IPS-NIHi11 (cell line): ENCODE results near the gene AGAP2.

Source experiments
- DNase-seq: peaks from one replicate; pipeline ENCODE4 v3.0.0; 2012; ENCODE audit warnings: mixed read lengths, low spot score

Gene AGAP2

DNA sequence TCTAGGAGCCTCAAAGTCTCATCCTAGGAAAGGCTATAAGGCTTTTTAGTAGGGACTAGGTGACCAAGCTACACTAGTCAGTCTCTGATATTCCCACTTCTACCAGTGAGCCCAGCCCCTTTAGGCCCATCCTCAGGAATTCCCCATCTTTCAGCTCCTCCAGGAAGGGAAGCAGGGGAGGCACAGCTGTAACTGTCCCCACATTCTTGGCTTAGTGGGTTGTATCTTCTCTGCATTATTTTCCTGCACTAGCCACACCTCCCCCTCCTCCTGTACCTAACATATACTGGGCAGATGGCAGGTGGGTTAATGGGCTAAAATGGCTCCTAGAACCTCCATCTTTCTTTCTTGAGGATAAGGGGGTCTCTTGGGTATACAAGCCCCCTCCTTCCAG is 28.8 kb upstream of the AGAP2 start:
- no peak for DNase-seq

DNA sequence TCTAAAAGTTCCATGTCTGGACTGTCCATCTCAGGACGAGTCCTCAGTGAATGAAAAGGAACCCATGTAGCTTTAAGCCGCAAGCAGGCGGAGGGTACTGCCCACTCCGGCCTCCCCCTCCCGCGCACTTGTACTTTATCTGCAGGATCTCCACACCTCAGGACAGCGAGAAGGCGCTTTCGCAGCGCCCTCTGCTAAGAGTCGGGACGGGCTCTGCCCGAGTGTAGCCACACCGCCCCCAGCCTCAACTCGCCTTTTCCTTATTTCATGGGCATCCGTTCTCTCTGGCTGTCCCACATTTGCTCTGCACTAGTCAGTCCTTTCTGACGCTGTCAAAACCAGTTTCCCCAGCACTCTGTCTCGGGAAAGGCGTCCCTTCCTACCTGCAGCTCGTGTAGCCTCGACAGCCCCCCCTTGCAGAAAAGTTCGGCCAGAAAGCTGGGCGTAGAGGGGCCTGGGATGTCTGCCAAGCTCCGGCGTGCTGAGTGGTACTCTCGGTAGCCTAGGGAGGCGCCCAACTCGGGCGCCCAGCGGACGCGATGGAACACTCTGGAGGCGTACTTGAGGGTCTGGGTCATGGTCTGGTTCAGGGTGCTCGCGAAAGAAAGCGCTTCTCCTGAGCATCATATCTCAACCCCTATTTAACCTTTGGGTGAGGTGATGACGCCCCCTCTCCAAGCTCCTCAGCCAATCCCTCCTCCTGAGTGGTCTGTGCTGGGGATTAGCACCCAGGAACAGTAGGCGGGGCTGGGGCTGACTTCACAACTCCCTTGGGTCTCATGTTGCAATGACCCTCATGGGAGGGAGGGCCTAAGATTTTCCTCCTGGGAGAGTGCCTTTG is 28.1 kb upstream of the AGAP2 start, which contains the start of gene CYP27B1:
Gene CYP27B1, minus strand, starts transcription at position 615 of the 841 bp plus-strand sequence. Its CDS starts 37 bp downstream, at position 578.
- peak; percentile 63 for DNase-seq

DNA sequence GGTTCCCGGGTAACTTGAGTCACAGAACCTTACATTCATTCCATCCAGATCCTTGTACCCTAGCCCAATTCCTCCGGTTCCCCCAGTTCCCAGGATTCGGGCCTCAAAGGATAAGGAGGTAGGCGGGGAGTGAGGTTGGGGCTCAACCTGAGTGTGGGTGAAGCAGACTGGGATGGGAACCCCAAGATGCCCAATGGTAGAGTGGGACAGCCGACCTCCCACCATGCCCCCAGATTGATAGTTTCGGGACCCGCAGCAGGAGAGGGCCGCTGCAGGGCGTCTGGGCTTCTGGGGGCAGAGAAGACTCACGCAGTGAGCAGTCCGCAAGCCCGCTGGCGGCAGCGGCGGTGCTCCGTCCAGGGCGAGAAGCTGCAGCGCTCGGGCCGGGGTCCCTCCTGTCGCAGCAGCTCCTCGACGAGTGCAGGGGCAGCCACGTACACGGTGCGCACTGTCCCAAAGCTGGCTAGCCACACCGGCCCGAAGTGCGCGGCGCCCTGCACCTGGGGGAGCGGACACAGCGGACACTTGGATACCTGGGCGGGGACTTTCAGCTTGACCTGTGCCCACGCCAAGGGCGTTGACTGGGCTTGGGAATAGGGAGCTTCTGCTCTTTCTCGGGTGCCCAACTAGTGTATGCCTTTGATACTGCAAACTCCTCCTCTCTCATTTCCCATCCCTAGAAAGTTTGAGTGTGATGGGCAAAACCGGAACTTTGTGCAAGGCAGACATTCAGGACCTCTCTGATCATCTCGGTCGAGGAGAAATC is 27.3 kb upstream of the AGAP2 start:
- DNase-seq = peak; percentile 18

DNA sequence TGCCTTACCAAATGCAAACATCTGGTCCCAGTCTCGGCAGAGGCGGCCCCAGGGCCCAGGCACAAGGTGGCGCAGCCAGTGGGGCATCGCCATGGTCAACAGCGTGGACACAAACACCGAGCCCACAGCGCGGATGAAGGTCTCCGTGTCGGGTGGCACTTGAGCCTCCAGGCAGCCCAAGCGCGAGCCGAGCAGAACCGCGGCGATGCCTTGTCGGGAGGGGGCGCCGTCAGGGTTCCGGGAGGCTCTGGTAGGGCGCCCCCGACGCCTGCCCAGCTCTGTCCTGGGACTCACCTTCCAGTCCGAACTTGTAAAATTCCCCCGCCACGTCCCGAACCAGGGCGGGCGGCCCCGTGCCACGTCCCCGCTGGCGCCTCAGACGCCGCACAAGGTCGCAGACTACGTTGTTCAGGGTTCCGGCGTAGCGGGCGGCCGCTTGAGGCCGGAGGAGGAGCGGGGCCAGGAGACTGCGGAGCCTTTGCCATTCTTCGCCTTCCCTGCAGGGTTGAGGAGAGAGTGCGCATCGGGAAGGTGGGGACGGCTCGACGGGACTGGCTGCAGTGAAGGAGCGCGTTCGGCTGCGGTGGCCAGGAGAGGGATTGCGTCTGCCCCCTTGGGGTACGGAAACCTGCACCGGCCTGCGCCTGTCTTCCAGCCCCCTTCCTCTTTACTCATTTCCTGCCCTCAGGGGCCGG is 26.6 kb upstream of the AGAP2 start:
- peak; percentile 66 for DNase-seq

DNA sequence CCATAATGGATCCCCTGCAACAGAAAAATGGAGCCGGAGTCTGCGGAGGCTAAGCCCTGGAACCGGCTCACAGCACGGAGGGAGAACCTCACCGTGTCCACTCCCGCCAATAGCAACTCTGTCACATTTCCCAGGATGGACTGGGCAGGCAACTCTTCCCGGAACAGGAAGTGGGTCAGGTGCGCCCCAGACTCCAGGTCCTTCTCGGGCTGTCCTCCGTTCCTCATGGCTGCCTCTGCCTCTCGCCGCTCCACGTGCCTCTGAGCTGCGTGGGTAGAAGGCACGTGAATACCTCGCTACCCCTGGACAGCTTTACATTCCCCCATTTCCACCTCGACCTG is 26.1 kb upstream of the AGAP2 start:
- DNase-seq = peak; percentile 31

DNA sequence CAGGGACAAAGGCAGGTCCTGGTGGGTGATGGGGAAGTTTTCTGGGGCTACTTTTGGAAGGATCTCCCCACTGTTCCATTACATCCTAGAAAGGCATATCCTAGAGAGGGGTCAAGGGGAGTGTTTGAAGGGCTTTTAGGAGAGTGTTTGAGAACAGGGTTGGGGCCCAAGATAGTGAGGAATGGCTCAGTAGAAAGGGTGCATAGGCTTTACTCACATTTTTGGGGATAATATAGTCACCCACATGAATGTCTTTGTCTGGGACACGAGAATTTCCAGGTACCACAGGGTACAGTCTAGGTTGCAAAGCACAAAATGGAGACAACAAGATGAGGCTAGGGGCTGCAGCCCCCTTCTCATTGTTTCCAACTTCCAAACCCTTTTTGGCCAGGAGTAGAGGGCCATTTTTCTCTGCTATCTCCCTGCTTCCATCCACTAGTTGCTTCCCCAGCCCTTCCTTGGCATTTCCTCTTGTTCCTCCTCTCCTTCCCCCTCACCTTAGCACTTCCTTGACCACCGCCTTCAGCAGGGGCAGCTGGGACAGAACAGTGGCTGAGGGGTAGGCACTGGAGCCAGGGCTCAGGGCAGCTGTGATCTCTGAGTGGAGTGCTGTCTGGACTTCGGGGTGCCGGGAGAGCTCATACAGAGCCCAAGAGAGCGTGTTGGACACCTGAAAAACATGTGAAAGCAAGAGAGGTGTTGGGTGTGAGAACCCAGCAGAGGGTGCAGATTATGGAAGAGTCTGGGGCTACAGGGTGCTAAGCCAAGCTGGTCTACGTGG is 25.5 kb upstream of the AGAP2 start:
- DNase-seq = no peak

DNA sequence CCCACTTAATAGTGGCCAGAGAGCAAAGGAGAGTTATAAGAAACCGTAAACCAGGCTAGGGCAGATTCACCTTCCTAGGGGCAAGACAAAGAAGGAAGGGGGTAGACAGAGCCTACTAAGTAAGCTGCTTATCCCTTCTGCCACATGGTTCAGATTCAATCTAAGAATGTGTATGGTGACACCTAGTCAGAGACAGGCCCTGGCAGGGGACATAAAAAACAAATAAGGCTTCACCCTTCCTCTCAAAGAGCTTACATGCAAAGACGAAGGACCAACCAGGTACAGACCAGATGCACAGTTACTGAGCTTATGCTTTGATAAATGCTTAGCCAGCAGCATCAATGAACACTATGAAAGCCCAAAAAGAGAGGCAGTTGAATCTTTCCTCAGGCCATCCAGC is 23.9 kb upstream of the AGAP2 start:
- no peak for DNase-seq

DNA sequence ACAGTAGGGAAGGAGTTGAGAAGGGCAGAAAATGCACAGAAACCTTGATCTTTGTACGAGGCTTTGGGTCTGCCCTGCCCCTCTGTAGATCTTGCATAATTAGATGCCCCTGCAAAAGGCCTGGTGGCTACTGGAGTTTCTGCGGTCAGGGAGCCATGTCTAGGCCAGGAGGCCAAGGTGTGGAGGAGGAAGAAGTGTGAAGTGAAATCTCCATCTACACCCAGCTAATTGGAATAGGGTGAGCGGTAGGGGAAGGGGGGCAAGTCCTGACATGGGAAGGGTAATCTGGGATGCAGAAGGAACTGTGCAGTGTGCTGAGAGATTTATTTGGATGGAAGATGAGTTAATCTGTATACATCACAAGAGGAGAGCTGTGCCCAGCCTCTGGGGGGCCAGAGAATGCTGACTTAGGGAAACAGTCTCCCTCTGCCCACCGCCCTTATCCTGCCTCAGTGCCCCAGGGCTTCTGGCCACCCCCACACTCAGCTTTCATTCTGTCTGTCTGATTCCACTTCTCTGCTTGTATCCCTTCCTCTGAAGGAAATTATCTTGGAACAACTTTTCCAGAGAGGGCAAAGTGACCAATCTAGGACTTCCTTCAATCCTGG is 23.0 kb upstream of the AGAP2 start:
- no peak for DNase-seq

DNA sequence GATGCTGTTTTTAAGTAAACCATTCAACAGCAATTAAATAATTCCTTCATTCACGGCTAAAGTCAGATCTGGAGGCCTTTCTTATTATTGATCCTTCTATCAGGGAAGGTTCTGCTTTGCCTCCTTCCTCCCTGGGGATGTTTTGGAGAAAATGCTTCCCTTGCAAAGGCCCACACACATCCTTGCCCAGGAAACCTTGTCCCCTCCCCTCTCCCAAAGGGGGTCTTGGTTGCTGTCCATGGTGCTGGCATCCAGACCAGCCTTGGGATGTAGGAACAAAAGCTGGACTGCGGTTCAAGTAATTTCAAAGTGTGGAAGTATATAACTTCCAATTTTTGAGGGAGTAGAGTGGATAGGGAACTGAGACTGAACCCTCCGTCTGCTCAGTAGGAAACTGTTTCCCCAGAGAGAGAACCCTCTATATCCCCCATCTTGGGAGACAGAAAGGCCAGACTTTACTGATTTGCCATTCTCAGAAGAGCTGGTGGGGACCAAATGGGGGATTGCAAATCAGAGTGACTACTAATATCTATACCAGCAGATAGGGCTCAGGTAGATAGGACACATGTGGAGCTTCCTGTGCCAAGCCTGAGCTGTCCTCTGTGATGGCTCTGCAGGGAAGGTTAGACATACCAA is 21.9 kb upstream of the AGAP2 start:
- peak; percentile 77 for DNase-seq

DNA sequence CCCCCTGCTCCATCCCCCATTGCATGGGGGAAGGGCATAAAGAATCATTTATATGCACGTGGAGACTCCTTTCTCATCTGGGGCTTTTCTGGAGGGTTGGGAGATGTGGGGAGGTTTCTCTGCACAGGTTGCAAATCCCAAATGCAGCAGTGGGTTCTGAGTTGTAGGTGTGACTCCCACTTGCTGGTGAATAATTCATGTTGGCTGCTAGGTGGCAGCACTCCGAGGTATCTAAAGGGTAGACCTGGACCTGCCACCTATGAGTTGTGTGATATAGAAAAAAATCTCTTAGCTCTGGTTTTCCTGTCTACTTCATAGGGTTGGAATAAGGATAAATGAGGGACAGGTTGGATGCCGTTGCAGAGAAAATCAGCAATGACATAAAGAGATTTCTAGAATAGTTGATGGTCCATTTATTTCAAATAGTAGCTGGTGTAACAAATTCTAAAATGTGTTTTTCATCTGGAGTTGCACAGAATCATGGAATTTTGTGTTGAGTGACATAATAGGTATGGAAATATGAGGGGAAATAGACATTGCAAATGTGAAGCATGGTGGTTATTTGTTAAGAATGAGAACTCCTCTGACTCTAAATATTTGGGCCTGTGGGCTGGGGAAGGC is 20.9 kb upstream of the AGAP2 start:
- peak; percentile 42 for DNase-seq

DNA sequence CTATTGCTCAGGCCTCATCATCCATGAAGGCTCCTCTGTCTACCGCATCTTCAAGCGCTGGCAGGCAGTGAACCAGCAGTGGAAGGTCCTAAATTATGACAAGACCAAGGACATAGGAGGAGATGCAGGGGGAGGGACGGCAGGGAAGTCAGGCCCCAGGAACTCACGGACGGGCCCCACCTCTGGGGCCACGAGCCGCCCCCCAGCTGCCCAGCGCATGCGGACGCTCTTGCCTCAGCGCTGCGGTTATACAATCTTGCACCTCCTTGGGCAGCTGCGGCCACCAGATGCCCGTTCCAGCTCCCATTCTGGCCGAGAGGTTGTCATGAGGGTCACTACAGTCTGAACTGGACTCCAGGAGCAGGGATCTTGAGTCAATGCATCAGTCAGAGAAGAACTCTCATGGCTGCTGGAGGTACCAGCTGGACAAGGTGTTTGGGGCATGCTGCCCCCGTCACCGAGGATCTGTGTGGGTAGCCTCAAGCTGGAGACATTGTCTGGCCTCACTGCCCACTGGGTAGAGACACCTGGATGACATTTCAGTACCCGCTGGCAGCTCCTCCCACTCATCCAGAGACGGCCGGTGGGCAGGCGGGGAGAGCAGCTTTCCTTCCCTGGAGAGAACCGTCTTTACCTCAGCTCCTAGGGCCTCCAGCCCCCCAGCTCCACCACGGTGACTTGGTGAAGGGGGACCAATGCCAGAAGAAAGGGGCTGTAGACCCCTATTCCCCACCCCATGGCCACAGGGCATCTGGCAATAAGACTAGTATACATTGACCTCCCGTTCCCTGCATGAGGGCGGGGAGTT is 20.2 kb upstream of the AGAP2 start:
- no peak for DNase-seq

DNA sequence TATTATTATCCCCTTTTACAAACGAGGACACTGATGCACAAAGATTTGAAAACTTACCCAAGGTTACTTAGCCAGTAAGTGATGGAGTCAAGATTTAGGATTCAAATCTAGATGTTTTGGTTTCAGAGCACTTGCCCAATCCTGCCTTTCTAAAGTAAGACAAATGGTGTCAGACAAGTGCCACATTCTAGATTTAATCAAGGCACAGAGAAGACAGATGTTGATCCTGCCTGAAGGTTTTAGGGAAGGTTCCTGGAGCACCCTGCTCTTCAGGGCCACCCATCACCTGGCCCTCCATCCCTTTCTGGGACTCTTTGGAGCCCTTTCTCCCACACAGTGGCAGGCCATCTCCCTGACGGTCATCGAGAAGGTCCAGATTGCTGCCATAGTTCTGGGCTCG is 19.2 kb upstream of the AGAP2 start:
- DNase-seq = no peak

DNA sequence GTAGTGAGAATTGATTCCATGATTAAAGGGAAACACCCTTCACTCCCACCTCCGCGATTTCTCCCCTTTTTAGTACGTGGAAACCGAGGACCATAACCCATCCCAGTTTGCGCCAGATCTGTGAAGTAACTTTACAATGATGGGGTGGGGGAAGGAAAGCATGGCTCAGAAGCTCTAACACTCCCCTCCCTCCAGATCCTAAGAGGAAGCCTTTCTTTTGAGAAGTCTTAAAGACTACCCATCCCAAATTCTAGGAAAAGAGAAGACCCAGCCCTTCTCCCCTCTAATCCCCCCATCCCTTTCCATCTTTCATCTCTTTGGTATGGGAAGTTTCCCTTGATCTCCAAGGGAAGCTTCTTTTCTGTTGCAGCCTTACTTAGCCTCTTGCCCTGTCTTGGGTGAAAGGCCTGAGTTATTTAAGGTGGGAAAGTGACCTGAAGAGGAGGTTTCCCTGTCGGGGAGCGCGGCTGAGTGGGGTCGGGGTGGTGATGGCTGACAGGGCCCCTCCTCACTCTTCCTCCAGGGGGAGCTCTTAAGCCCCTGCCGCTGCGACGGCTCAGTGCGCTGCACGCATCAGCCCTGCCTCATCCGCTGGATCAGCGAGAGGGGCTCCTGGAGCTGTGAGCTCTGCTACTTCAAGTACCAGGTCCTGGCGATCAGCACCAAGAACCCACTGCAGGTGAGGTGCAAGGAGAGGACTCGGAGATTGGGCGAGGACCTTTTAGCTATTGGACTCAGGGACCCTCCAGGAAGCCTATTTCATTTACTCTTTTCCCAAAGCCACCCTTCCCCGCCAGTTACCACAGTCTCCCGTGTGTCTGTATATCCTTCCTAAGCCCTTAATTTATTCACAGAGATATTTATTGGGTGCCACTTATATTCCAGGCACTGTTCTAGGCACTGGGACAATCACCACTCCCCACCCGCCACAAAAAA is 18.1 kb upstream of the AGAP2 start:
- peak; percentile 82 for DNase-seq

DNA sequence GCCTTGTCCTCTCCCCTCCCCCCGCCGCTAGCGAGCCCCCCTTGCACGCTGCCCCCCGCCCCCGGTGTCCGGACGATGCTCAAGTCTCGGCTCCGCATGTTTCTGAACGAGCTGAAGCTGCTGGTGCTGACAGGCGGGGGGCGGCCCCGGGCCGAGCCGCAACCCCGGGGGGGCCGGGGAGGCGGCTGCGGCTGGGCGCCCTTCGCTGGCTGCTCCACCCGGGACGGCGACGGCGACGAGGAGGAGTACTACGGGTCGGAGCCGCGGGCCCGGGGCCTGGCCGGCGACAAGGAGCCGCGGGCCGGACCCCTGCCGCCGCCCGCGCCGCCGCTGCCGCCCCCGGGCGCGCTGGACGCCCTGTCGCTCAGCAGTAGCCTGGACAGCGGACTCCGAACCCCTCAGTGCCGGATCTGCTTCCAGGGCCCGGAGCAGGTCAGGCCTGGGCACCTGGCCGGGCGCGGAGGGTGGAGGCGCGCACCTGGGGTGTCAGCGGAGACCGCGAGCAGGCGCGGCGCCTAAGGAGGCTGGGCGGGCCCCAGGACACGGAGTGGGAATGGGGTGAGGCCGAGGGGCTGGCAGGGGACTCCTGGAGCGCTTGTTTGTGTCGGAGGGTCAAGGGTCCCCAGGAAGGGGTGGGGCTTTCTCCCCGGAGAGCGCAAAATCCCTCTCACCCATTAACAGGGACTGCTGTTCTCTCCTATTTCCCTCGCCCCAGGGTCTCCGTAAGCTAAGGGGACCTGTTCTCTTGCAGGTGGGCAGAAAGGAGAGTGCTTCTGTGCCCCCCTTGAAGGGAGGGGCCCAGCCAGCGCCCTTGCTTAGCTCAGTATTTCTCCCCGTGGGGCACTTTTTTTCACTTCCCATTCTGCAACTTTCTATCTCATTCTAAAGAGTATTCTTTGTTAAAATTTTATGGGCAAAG is 17.2 kb upstream of the AGAP2 start:
- peak; percentile 49 for DNase-seq

DNA sequence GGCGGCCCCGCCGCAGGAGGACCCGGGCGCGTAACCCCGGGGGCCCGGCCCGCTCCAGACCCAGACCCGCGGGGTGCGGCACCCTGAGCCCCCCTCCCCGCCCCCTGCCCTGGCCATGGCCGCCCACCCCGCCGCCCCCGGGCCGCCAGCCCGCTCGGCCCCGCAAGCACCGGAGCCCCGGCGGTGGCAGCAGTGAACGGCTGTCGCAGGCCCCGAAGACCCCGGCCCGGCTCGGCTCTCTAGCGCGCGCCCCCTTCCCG is 16.6 kb upstream of the AGAP2 start:
- peak; percentile 18 for DNase-seq

DNA sequence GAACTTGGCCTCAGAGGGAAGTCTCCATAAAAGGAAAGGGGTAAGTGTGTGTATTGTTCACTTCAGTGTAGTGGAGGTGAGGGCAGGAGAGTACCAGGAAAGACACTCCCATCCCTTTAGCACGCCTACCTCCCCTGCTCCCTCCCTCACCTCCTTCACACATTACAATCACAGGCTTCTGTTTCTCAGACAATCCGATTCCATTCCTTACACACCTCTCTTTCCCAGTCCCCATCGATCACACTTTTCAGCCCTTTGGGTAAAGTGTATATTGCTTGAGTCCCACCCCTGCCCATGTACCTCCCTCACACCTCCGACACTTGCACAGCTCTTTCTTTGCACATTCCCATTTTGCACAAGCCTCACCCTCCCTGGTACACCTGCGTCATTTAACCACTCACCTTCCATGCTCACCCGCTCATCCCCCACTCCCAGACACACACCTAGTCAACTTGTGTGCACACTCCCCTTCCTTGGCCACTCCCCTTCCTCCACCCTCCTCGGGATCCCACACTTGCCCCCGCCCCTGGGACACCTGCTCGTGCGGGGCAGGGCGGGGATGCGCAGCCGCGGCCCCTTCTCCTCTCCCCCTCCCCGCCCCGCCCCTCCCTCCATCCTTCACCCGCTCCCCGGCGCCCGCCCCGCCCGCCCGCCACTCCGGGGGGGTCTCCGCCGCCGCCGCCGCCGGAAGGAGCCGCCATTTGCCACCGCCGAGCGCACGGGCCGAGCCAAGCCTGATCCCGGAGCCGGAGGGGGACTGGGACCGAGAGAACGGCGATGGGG is 16.1 kb upstream of the AGAP2 start, which contains the start of gene MARCHF9:
Gene MARCHF9, plus strand, starts transcription at position 693 of the 783 bp plus-strand sequence. CDS start 426 bp downstream, outside the sequence.
- peak; percentile 78 for DNase-seq
